Measurements from ENCODE around the gene PDLIM5. TPM values are rescaled to one million over a fixed set of nuclear protein-coding genes. Genes with fewer than 3 reads are reported as not detected.
A peak's percentile ranks its signal among the peaks of the same experiment; 100 is the strongest.

PDLIM5 gene
- total RNA-seq, 1 donor from 2014 or later: 66.1 TPM

DNA sequence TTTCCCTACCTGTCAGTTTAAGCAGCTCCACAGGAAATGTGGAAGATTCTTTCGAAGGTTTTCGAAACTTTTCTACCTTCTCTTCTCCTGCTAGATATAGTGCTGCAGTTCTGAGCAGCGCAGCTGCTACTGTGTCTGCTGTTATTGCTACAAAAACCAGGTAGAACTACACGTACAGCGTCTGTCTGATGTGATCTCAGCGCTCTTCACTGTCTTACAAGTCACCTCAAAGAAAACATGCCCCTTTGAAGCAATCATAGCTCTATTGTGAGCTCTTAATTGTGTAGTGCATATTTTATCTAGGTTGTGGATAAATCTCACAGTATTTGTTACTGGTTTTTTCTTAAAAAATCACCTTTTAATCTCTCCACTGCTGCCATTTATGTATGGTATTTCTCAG, 158.4 kb downstream of the PDLIM5 start:
- no peak overlapping the region for H3K4me3 Mint-ChIP-seq (ENCODE audit: low read depth)
- H3K27me3 Mint-ChIP-seq: no peaks in the 10 kb centered on the region
- no peak overlapping the region for H3K27ac Mint-ChIP-seq

GRCh38 chr4:94613248-94613647, 161.5 kb downstream of the PDLIM5 start:
- H3K4me3 Mint-ChIP-seq (ENCODE audit: low read depth): no peak overlapping the region
- no peak for DNase-seq (ENCODE audit: low spot score, unreplicated experiment)
- H3K9me3 Mint-ChIP-seq (ENCODE audit: low read depth): peaks cover 3% of the 10 kb centered on the region
- no peaks in the 10 kb centered on the region for H3K27me3 Mint-ChIP-seq
- TF ChIP-seq, protein P1, sequence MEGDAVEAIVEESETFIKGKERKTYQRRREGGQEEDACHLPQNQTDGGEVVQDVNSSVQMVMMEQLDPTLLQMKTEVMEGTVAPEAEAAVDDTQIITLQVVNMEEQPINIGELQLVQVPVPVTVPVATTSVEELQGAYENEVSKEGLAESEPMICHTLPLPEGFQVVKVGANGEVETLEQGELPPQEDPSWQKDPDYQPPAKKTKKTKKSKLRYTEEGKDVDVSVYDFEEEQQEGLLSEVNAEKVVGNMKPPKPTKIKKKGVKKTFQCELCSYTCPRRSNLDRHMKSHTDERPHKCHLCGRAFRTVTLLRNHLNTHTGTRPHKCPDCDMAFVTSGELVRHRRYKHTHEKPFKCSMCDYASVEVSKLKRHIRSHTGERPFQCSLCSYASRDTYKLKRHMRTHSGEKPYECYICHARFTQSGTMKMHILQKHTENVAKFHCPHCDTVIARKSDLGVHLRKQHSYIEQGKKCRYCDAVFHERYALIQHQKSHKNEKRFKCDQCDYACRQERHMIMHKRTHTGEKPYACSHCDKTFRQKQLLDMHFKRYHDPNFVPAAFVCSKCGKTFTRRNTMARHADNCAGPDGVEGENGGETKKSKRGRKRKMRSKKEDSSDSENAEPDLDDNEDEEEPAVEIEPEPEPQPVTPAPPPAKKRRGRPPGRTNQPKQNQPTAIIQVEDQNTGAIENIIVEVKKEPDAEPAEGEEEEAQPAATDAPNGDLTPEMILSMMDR (IDR thresholded peaks at IDR 0.05; ENCODE audit: unreplicated experiment): no peak
- no peak overlapping the region for H3K27ac Mint-ChIP-seq
- peaks cover 1% of the 10 kb centered on the region for H3K36me3 Mint-ChIP-seq (ENCODE audit: insufficient read depth)
- H3K4me1 Mint-ChIP-seq (ENCODE audit: low read depth): peaks cover 17% of the 10 kb centered on the region

More for the DNA sequence above, 158.4 kb downstream of the PDLIM5 start:
- no peaks in the 10 kb centered on the region for H3K36me3 Mint-ChIP-seq (ENCODE audit: insufficient read depth)
- H3K4me1 Mint-ChIP-seq (ENCODE audit: low read depth): peaks cover 10% of the 10 kb centered on the region
- TF ChIP-seq, protein P1 (IDR thresholded peaks at IDR 0.05; ENCODE audit: unreplicated experiment): no peak
- H3K9me3 Mint-ChIP-seq (ENCODE audit: low read depth): no peaks in the 10 kb centered on the region
- DNase-seq (ENCODE audit: low spot score, unreplicated experiment): no peak

DNA sequence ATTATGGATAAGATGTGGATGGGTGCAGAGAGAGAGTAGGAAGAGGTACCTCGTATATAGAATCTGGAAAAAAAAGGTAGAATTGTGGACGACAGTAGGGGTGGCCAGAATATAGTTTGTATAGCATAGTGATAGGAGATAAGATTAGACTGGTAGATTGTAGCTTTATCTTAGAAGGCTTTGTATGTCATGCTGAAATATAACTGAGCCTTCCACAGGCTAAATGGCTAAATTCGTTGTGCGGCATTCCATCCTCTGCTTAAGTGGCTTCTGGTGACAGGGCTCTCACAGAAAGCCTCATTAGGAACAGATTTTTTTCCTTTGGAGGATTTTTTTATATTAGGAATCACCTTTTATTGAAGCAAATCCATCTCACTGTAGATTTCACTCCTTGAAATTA, 163.7 kb downstream of the PDLIM5 start:
- H3K27me3 Mint-ChIP-seq: no peaks in the 10 kb centered on the region
- TF ChIP-seq, protein P1 (IDR thresholded peaks at IDR 0.05; ENCODE audit: unreplicated experiment): no peak
- peaks cover 3% of the 10 kb centered on the region for H3K9me3 Mint-ChIP-seq (ENCODE audit: low read depth)
- no peak overlapping the region for H3K4me3 Mint-ChIP-seq (ENCODE audit: low read depth)
- no peak for DNase-seq (ENCODE audit: low spot score, unreplicated experiment)
- peaks cover 11% of the 10 kb centered on the region for H3K36me3 Mint-ChIP-seq (ENCODE audit: insufficient read depth)
- H3K27ac Mint-ChIP-seq: no peak overlapping the region
- peaks cover 17% of the 10 kb centered on the region for H3K4me1 Mint-ChIP-seq (ENCODE audit: low read depth)

DNA sequence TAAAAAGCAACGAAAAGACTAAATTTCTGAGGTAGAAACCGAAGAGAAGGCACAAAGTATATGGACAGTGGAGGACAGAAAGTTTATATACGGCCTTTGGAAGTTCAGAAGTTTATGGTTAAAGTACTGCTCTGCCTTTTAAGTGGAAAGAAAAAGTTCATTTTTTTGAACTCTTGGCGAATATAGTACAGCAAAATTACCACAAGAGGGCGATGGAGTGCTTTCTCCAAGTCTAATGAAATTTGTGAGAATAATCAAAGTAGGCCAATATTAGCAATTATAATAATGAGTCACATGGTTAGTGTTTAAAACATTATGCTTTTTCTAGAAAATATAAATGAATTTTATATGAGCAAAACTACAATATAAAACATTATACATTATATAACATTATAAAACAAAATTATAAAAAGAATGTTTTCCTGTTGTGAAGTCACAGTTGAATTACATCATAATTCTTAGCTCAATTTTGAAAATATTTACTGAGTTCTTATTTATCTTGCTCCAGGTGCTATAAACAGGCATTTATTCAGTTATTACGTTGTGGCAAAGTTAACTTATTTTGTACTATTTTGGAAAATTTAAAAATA, 169.8 kb downstream of the PDLIM5 start:
- Mint-ChIP-seq H3K9me3 (ENCODE audit: low read depth) (peaks cover 3% of the 10 kb centered on the region), H3K4me3 (ENCODE audit: low read depth) (no peak overlapping the region), H3K27ac (no peak overlapping the region), H3K27me3 (no peaks in the 10 kb centered on the region), H3K4me1 (ENCODE audit: low read depth) (peaks cover 10% of the 10 kb centered on the region), H3K36me3 (ENCODE audit: insufficient read depth) (peaks cover 14% of the 10 kb centered on the region)
- DNase-seq (ENCODE audit: low spot score, unreplicated experiment): no peak
- TF ChIP-seq, protein P1 (IDR thresholded peaks at IDR 0.05; ENCODE audit: unreplicated experiment): peak; percentile 92

DNA sequence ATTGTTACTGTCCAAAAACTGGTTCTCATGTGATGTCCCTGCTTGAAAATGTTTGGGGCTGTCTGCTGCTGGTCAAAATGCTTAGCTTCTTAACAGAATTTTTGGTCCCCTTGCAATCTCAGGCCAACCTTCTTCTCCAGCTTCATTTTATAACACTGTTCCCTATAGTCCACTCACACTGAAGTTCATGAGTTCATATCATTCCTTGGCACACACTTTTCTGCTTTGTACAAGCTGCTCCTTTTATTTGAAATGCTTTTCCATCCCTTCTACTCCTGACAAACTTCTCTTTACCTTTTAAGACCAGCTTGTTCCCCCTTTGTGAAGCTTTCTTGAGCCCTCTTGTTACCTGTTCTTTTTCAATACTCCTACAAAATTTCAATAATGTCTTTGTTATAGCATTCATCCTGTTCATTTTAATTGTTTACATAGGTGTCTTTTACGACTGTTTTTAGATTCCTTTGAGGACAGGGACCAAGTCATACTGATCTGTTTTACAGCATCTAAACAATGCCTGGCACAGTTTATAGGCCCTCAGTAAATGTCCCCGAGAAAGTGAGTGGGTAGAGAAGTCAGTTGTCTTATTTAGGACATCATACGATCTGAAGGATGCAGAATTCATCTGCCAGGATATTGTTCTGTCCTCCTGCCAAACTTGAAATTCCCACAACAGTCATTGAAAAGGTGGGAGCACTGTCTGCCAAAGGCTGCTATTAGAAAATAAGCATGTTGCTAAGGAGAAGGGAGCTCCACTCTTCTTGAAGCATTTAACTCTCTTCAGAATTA, 171.6 kb downstream of the PDLIM5 start:
- Mint-ChIP-seq H3K9me3 (ENCODE audit: low read depth) (no peaks in the 10 kb centered on the region), H3K27me3 (no peaks in the 10 kb centered on the region), H3K4me1 (ENCODE audit: low read depth) (peaks cover 3% of the 10 kb centered on the region), H3K36me3 (ENCODE audit: insufficient read depth) (peaks cover 13% of the 10 kb centered on the region), H3K4me3 (ENCODE audit: low read depth) (no peak overlapping the region), H3K27ac (peak overlapping the region; percentile 54)
- TF ChIP-seq, protein P1 (IDR thresholded peaks at IDR 0.05; ENCODE audit: unreplicated experiment): no peak
- no peak for DNase-seq (ENCODE audit: low spot score, unreplicated experiment)

Data from progenitor cell of endocrine pancreas (in vitro differentiated cells).